GDM1 (cell line): Measurements from ENCODE around the gene PPP6C.
"Not testable (repeated sequence)": the region's sequence is repeated elsewhere in the genome, so short reads cannot be mapped to it uniquely, and the experiment has no call there.

Experiments
- DNase-seq: peaks from one replicate; lab custom pipeline; 2025; lab: John Stamatoyannopoulos, UW

Gene PPP6C

GRCh38 chr9:125189361-125190289 is at the start of gene PPP6C:
Gene PPP6C, minus strand, starts transcription at chr9:125189803. Its CDS starts 85 bp downstream, at chr9:125189718.
- DNase-seq = peak; percentile 95

DNA sequence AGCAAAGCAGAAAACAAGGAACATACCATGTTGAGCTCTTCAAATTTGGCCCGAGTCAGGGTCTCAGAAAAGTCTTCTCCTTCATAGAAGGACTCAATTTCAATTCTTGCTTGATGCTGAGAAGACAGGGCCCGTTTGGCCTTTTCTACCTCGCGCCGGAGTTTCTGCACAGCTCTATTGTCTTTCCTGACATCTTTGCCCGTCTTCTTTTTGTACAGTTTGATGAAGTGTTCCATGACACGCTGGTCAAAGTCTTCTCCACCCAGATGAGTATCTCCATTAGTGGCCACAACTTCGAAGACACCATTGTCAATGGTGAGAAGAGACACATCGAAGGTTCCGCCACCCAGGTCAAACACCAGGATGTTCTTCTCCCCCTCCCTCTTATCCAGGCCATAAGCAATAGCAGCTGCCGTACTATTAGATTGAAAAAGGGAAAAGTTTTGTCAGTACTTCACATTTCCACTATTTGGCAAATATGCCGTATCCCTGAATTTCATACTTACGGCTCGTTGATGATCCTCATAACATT is 49.4 kb upstream of the PPP6C start:
- DNase-seq = no peak

- no peak for DNase-seq
Observed at GRCh38 chr9:125238127-125238914, 48.7 kb upstream of the PPP6C start.

GRCh38 chr9:125236520-125237159 is 47.0 kb upstream of the PPP6C start:
- not testable (repeated sequence) for DNase-seq

GRCh38 chr9:125235804-125236519 is 46.4 kb upstream of the PPP6C start:
- DNase-seq = no peak

DNA sequence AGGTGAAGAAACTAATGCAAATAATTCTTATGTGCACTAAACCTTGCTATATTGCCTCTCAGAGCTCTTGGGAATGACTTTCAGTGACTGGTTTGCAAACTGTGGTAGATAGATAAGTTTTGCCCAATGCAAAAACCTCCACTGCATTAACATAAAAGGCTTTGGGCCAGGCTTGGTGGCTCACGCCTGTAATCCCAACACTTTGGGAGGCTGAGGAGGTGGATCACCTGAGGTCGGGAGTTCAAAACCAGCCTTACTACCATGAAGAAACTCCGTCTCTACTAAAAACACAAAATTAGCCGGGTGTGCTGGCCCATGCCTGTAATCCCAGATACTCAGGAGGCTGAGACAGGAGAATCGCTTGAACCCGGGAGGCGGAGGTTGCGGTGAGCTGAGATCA is 44.5 kb upstream of the PPP6C start:
- not testable (repeated sequence) for DNase-seq

DNA sequence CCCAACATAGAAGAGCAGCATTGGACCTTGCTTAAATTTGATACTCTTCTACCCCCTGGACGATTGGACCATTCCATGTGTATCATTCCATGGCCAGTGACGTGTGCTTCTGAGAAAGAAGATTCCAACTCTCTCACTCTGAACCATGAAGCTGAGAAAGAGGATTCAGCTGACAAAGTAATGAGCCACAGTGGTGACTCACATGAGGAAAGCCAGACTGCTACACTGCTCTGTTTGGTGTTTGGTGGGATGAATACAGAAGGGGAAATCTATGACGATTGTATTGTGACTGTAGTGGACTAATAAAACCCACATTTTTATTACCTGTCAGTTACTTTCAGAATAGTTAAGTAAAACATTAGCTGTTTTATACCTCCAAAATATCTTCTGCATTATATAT is 44.1 kb upstream of the PPP6C start:
- no peak for DNase-seq

- no peak for DNase-seq
Observed at GRCh38 chr9:125227761-125228160, 38.2 kb upstream of the PPP6C start.

GRCh38 chr9:125224858-125225257 is 35.3 kb upstream of the PPP6C start:
- not testable (repeated sequence) for DNase-seq

GRCh38 chr9:125218621-125219020 is 29.0 kb upstream of the PPP6C start:
- no peak for DNase-seq

- no peak for DNase-seq
Observed at GRCh38 chr9:125214186-125214585, 24.6 kb upstream of the PPP6C start.

GRCh38 chr9:125204477-125204876 is 14.9 kb upstream of the PPP6C start:
- DNase-seq = no peak

GRCh38 chr9:125202846-125203618 is 13.4 kb upstream of the PPP6C start:
- DNase-seq = no peak

DNA sequence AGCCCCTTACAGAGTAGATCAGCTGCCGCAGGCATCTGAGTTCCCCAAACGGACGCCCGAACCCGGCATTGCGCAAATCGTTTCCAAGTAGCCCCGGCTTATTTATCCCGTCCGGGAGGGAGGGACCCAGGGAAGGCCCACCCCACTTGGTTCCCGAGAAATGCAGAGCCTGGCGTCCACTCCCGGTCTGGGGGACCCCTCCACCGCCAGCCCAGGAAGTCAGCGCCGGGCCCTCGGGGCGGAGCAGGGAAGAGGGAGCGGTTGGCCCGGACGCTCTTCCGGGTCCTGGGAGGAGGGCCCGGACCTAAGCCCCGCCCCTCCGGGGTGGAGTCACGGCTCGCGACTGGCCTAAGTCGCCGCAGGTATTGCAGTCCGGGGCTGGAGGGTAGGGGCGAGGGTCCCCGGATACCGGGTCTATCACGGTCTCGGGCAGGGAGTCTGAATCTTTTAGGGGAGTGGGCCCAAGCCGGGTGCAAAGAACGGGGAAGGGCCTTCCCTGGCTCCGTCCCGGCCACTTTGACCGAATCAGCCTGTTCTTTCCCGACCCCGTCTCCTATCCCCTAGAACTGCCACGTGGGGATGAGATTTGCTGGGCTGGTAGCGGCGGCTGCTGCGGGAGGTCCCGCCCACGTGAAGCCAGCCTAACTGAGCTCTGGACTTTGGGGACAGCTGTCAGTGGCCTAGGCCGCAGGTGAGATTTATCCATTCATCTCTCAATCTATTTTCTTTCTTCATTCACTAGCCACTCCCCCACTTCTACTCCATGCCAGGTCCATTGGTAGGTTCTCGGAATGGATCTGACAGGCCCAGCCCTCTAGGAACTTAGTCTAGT is 10.8 kb upstream of the PPP6C start, which contains the start of gene RABEPK:
TSS of gene RABEPK (plus strand) at position 327 of the 832 bp plus-strand sequence. CDS start 2,472 bp downstream, outside the sequence.
- peak; percentile 85 for DNase-seq

DNA sequence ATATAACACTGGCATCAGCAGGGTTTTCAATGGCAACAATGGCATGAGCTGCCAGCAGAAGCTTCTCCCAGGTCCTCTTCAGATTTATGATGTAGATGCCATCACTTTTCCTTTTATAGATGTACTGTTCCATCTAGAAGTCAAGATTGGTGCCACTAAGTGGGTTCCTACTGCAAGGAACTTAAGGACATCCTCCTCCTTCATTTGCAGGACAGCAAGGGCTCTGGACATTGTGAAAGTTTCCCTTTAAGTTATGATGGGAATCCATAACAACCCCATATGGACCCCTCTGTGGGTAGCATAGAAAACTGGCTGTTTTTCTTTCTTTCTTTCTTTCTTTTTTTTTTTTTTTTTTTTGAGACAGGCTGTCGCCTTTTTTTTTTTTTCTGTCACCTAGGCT is 6.0 kb upstream of the PPP6C start:
- DNase-seq = not testable (repeated sequence)

- not testable (repeated sequence) for DNase-seq
Observed at GRCh38 chr9:125194466-125194865, 4.9 kb upstream of the PPP6C start.

GRCh38 chr9:125190361-125190801 is 778 bp upstream of the PPP6C start:
- no peak for DNase-seq

- DNase-seq = no peak
Observed at GRCh38 chr9:125189011-125189360, 617 bp downstream of the PPP6C start.

DNA sequence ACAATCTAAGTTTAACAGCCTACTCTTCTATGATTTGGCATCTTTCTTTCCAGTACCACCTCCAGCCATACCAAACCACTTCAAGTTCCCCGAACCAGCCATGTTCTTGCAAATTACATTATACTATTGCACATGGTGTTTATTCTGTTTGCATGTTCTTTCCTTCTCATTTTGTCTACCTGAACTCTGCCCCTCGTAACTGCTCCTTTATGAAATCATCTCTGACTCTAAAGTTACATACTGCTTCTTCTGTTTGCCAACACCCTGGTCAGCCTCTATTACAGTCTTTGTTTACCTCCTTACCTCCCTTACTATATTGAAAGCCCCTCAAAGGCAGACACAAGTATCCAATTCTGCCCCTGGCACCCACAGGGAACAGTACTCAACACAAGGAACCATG is 6.0 kb downstream of the PPP6C start:
- no peak for DNase-seq

DNA sequence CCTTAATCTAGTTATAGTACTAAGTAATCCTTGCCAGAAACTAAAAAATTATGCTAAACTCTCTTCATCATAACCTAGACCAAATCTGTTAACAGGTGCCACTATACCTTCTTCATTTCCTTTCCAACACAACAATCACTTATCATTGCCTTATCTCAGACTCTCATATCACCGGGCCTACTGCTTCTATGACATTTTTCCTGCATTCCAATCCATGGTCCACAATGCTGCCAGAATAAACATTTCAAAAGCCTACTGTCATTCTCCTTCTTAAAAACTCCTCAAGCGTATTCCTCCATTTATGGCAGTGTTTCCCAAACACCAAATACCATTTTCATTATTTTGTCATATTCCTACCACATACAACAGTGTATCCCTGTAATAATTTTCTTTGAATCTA is 6.5 kb downstream of the PPP6C start:
- DNase-seq = no peak
